H1 (cell line): ENCODE data around the gene OSTN.

ENCODE experiments used
- CTBP2 ChIP-seq: IDR thresholded peaks from 2 replicates; pipeline ENCODE4 v1.7.0; 2011; ENCODE audit warnings: borderline replicate concordance, mild to moderate bottlenecking, moderate library complexity, mixed read lengths, low read length; ENCODE audit not compliant: insufficient read depth, insufficient read length
- CTCF ChIP-seq, 3 experiments: IDR thresholded peaks; 1 replicate in 2 of 3; 2 replicates in 1 of 3; pipeline versions ENCODE4 v1.5.1 to v1.6.1; 2011; ENCODE audit warnings: low read length in 3 of 3, mild to moderate bottlenecking in 3 of 3, inconsistent platforms in 2 of 3, low read depth in 1 of 3, moderate library complexity in 1 of 3; ENCODE audit not compliant: insufficient read depth in 1 of 3; ENCODE audit errors: control extremely low read depth in 1 of 3
- EP300 ChIP-seq, 2 experiments: IDR thresholded peaks; 1 replicate in 1 of 2; 2 replicates in 1 of 2; pipeline ENCODE4 v1.6.1; 2011 to 2012; ENCODE audit warnings: low read depth in 2 of 2, low read length in 2 of 2, mild to moderate bottlenecking in 2 of 2, borderline replicate concordance in 1 of 2, inconsistent platforms in 1 of 2, moderate library complexity in 1 of 2
- EZH2 ChIP-seq: fragments of 200-600 bp; sonication (generic); IDR thresholded peaks from 2 replicates; pipeline ENCODE4 v1.7.1; 2012; ENCODE audit warnings: low read depth, mild to moderate bottlenecking, moderate library complexity, low read length, inconsistent platforms; ENCODE audit not compliant: severe bottlenecking
- JUN ChIP-seq: IDR thresholded peaks from 2 replicates; pipeline ENCODE4 v1.6.1; 2011; ENCODE audit warnings: low read depth, mild to moderate bottlenecking, improper control_type of control experiment, low read length
- PHF8 ChIP-seq: fragments of 200-600 bp; sonication (generic); conservative IDR thresholded peaks from 2 replicates; pipeline ENCODE4 v1.7.1; 2012; ENCODE audit warnings: low read depth, mild to moderate bottlenecking, inconsistent platforms, low read length, moderate library complexity
- POLR2A ChIP-seq, 2 experiments: IDR thresholded peaks; 1 replicate in 1 of 2; 2 replicates in 1 of 2; pipeline ENCODE4 v1.6.1; 2011; ENCODE audit warnings: low read depth in 2 of 2, low read length in 2 of 2, mild to moderate bottlenecking in 2 of 2; ENCODE audit errors: control extremely low read depth in 1 of 2
- SIX5 ChIP-seq: IDR thresholded peaks from 2 replicates; pipeline ENCODE4 v1.6.1; 2011; ENCODE audit warnings: mild to moderate bottlenecking, low read depth, low read length
- YY1 ChIP-seq: IDR thresholded peaks from 2 replicates; pipeline ENCODE4 v1.6.1; 2011; ENCODE audit warnings: low read depth, mild to moderate bottlenecking, low read length

GRCh38 chr3:191256405-191256804 lies 57.4 kb downstream of the OSTN start:
- TF ChIP-seq EZH2 (no peak), CTCF (IDR thresholded peaks at IDR 0.05; ENCODE audit: control extremely low read depth in 1 of 3, insufficient read depth in 1 of 3, low read depth in 1 of 3, low read length in 3 of 3) (no peak), SIX5 (no peak), CTBP2 (no peak), PHF8 (no peak), EP300 (IDR thresholded peaks at IDR 0.05; ENCODE audit: borderline replicate concordance in 1 of 2, low read depth in 2 of 2, low read length in 2 of 2) (no peak), YY1 (no peak), POLR2A (IDR thresholded peaks at IDR 0.05; ENCODE audit: control extremely low read depth in 1 of 2, low read depth in 2 of 2, low read length in 2 of 2) (no peak), JUN (no peak)
